SU-DHL-6 (cell line): ENCODE data around the gene PHAF1.
A peak's percentile ranks its signal among the peaks of the same experiment; 100 is the strongest.

Source experiments
- H2AFZ ChIP-seq: fragments of 200-600 bp; sonication (generic); 2 replicates; pipeline ENCODE4 v1.6.1; 2014; ENCODE audit warnings: low read depth, mild to moderate bottlenecking, moderate library complexity, mixed read lengths, antibody characterized with exemption, low read length; ENCODE audit not compliant: severe bottlenecking
- H3F3A ChIP-seq: fragments of 200-600 bp; shearing (Covaris generic); 2 replicates; pipeline ENCODE4 v1.6.0; 2016; ENCODE audit warnings: antibody characterized with exemption, mild to moderate bottlenecking; ENCODE audit not compliant: insufficient read depth
- H3K27ac ChIP-seq: fragments of 200-600 bp; sonication (generic); 2 replicates; pipeline ENCODE4 v1.5.1; 2016; ENCODE audit warnings: low read depth, mild to moderate bottlenecking, low read length, moderate library complexity, mixed read lengths
- H3K27me3 ChIP-seq: fragments of 200-600 bp; sonication (generic), shearing (Covaris generic); 2 replicates; pipeline ENCODE4 v1.6.0; 2014; ENCODE audit warnings: mild to moderate bottlenecking, low read length
- H3K36me3 ChIP-seq: fragments of 200-600 bp; sonication (generic); 2 replicates; pipeline ENCODE4 v1.6.1; 2014; ENCODE audit warnings: mild to moderate bottlenecking, low read length, mixed read lengths
- H3K4me2 ChIP-seq: fragments of 300-600, 200-600 bp; shearing (Covaris generic), sonication (generic); 2 replicates; pipeline ENCODE4 v1.6.0; 2014; ENCODE audit warnings: low read length, low read depth, mild to moderate bottlenecking; ENCODE audit not compliant: poor library complexity, severe bottlenecking
- H3K4me3 ChIP-seq: fragments of 200-600 bp; sonication (generic); 2 replicates; pipeline ENCODE4 v1.5.1; 2014; ENCODE audit warnings: antibody characterized with exemption, low read length, mild to moderate bottlenecking, mixed read lengths; ENCODE audit not compliant: insufficient read depth, poor library complexity, severe bottlenecking
- H3K79me2 ChIP-seq: fragments of 200-600 bp; sonication (generic); 2 replicates; pipeline ENCODE4 v1.6.1; 2014; ENCODE audit warnings: mild to moderate bottlenecking, low read length, moderate library complexity; ENCODE audit not compliant: insufficient read depth
- H3K9ac ChIP-seq: fragments of 200-600 bp; sonication (generic); 2 replicates; pipeline ENCODE4 v1.7.0; 2014; ENCODE audit warnings: mild to moderate bottlenecking, low read length
- H3K9me2 ChIP-seq: fragments of 200-600 bp; sonication (generic); replicated peaks from 2 replicates; pipeline ENCODE4 v1.6.1; 2014; ENCODE audit warnings: low read length; ENCODE audit not compliant: insufficient read depth
- H3K9me3 ChIP-seq: fragments of 200-600 bp; sonication (generic); 2 replicates; pipeline ENCODE4 v1.6.1; 2014; ENCODE audit warnings: low read length, mixed read lengths; ENCODE audit not compliant: insufficient read depth
- H4K20me1 ChIP-seq: fragments of 200-600 bp; sonication (generic); 2 replicates; pipeline ENCODE4 v1.6.1; 2014; ENCODE audit warnings: low read depth, mild to moderate bottlenecking, antibody characterized with exemption, low read length, moderate library complexity, mixed read lengths
- EZH2phosphoT487 ChIP-seq: fragments of 200-600 bp; sonication (generic), shearing (Covaris generic); conservative IDR thresholded peaks from 2 replicates; pipeline ENCODE4 v1.6.1; 2018; ENCODE audit warnings: mild to moderate bottlenecking, antibody characterized with exemption, low read length, moderate library complexity, mixed read lengths
- TF ChIP-seq, protein P1 (sequence below): fragments of 200-600 bp; sonication (generic); IDR thresholded peaks from one replicate; pipeline ENCODE4 v1.5.1; 2017; ENCODE audit warnings: antibody characterized with exemption, mild to moderate bottlenecking, low read length, moderate library complexity; ENCODE audit not compliant: insufficient read depth, poor library complexity, severe bottlenecking

PHAF1 gene

DNA sequence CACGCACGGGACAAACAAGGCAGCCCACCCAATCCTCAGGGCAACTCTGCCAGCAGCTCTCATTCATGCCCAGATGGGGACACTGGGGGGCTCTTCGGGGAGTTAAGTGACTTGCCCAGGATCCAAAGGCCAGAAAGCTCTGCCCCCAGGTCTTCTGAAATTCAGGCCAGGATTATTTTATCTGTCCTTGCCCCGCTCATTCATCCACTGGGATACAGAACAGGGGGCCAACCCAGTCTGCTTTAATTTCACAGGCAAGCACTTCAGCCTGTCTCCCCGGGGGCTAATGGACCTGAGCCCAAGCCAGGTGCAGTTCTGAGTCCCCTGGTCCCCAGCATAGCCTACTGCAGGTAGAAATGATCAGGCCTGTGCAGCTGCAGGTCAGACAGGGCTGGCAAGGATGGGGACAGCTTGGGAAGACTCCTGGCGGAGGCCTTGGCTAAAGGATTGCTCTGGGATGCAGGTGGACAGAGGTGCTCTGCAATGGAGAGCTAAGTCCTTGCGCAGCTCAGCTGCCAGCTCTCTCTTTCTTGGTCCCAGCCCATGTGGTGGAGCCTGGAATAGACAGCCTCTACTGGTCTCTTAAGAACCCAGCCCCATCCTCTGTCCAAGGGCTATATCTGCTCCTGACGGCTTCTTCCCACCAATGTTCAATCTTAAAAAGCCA is 41.8 kb downstream of the PHAF1 start:
- no peaks in the 10 kb centered on the region for H3K36me3 ChIP-seq
- H3F3A ChIP-seq, result no peaks in the 10 kb centered on the region
- H3K27me3 ChIP-seq, result no peaks in the 10 kb centered on the region
- H3K4me3 ChIP-seq, result no peak overlapping the region
- H3K79me2 ChIP-seq, result no peaks in the 10 kb centered on the region
- no peak overlapping the region for H2AFZ ChIP-seq
- H3K9ac ChIP-seq, result no peak overlapping the region
- H4K20me1 ChIP-seq, result no peaks in the 10 kb centered on the region
- TF ChIP-seq, protein P1, sequence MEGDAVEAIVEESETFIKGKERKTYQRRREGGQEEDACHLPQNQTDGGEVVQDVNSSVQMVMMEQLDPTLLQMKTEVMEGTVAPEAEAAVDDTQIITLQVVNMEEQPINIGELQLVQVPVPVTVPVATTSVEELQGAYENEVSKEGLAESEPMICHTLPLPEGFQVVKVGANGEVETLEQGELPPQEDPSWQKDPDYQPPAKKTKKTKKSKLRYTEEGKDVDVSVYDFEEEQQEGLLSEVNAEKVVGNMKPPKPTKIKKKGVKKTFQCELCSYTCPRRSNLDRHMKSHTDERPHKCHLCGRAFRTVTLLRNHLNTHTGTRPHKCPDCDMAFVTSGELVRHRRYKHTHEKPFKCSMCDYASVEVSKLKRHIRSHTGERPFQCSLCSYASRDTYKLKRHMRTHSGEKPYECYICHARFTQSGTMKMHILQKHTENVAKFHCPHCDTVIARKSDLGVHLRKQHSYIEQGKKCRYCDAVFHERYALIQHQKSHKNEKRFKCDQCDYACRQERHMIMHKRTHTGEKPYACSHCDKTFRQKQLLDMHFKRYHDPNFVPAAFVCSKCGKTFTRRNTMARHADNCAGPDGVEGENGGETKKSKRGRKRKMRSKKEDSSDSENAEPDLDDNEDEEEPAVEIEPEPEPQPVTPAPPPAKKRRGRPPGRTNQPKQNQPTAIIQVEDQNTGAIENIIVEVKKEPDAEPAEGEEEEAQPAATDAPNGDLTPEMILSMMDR, result no peak
- TF ChIP-seq EZH2phosphoT487, result no peak
- H3K27ac ChIP-seq, result no peak overlapping the region
- no peaks in the 10 kb centered on the region for H3K9me3 ChIP-seq
- no peak overlapping the region for H3K4me2 ChIP-seq
- no peaks in the 10 kb centered on the region for H3K9me2 ChIP-seq

DNA sequence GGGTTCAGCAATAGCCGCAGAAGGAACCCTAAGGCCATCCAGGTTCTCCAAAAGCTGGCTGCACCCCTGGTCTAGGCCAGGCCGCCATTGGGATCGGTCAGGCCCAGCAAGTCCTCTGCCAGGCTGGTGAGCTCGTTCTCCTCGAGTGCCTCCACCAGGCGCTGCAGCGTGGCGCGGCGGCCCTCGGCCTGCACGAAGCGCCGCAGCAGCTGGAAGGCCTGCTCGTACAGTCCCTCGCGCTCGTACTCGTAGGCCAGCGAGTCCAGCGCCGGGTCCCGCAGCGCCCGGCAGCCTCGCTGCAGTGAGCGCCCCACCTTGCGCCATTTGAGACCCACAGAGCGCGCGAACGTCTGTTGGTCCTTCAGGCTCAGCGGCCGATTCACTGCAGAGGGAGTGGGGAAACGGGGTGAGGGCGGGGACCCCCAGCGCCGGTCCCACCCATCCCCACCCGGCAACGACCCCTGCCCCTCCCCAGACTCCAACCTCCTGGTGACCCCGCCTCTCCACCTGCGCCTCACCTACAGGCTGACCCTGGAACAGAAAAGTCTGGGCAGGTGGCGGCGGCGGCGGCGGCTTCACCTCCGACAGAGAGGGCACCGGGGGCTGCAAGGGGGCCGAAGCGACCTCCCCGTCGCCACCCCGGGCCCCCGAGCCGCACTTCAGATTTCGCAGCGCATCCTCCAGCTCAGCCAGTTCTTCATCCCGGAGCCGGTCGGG is 45.0 kb downstream of the PHAF1 start:
- H3K27ac ChIP-seq, result no peak overlapping the region
- H2AFZ ChIP-seq, result no peak overlapping the region
- no peaks in the 10 kb centered on the region for H3K9me3 ChIP-seq
- H3K79me2 ChIP-seq, result no peaks in the 10 kb centered on the region
- no peaks in the 10 kb centered on the region for H3K27me3 ChIP-seq
- H3K9me2 ChIP-seq, result no peaks in the 10 kb centered on the region
- no peak overlapping the region for H3K4me3 ChIP-seq
- H3K36me3 ChIP-seq, result no peaks in the 10 kb centered on the region
- H3K4me2 ChIP-seq, result peak overlapping the region; percentile 39
- no peaks in the 10 kb centered on the region for H4K20me1 ChIP-seq
- no peak overlapping the region for H3K9ac ChIP-seq
- no peak for TF ChIP-seq EZH2phosphoT487
- TF ChIP-seq, protein P1, result no peak
- peaks cover 16% of the 10 kb centered on the region for H3F3A ChIP-seq

DNA sequence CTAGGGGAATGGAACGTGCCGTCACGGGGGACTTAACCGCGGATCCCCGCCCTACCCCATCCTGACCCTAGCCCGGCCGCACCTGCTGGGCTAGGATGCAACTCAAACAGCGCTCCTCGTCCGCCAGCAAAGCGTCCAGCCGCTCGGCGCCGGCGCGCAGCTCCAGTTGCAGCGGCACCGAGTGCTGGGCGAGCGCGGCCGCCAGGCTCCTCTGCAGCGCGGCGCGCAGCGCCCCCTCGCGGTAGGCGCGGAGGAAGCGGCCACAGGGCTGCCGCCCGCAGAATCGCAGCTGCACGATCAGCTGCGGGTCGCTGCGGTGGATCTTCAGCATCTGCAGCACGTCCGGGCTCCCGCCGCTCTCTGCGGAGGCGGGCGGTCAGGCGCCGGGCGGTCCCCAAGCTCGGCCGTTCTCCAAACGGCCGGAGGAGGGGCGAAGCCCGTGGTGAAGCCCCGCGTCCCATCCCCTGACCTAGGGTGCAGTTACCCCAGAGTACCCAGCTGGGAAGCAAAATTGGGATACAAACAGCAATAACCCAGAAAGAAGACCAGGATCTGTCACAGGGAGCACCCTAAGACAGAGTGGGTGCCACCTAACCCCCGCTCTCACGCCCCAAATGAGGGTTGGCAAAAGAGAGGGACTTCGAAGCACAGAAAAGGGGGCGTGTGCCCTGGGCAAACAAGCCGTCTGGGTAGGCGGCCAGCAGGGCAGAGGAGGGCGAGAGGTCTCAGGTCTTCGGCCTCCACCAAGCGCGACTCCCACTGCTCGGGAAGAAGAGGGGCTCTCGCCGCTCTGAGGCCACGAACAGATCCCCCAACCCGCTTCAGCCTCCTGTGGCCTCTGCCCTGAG is 45.8 kb downstream of the PHAF1 start:
- Histone ChIP-seq H4K20me1 (no peaks in the 10 kb centered on the region), H3K9me2 (no peaks in the 10 kb centered on the region), H3K36me3 (no peaks in the 10 kb centered on the region), H3K4me3 (no peak overlapping the region), H3K4me2 (peak overlapping the region; percentile 39), H3K9me3 (no peaks in the 10 kb centered on the region), H2AFZ (no peak overlapping the region), H3K9ac (no peak overlapping the region), H3K27ac (no peak overlapping the region), H3K79me2 (no peaks in the 10 kb centered on the region), H3F3A (peaks cover 16% of the 10 kb centered on the region), H3K27me3 (no peaks in the 10 kb centered on the region)
- no peak for TF ChIP-seq EZH2phosphoT487
- TF ChIP-seq, protein P1, result peak; percentile 77
